GM12878 (cell line): ENCODE data around the gene ERFL. TPM values are rescaled to one million over a fixed set of nuclear protein-coding genes. Genes with fewer than 3 reads are reported as not detected.

Experiments used
- ATAC-seq: fragments of 200-7000 bp; cut with Tn5 transposase; 3 replicates; pipeline ENCODE4 v1.9.1; 2020; ENCODE audit warnings: mild to moderate bottlenecking, moderate library complexity
- BruUV-seq: library from RNA; stranded (reverse); fragments of 400-500 nt; replicated peaks from 2 replicates; lab custom pipeline; 2021; lab: Mats Ljungman, UMichigan
- CTCF ChIA-PET: fragments of 300-600 bp; sonication (Branson Sonifier 250); formaldehyde crosslinking; extraction: SDS; loops from one replicate; lab custom pipeline; 2021; ENCODE audit warnings: inconsistent platforms; lab: Yijun Ruan, JAX
- POLR2A ChIA-PET: fragments of 350-600 bp; formaldehyde crosslinking; extraction: SDS; loops from one replicate; lab custom pipeline; 2021; ENCODE audit warnings: inconsistent platforms; lab: Charles Lee
- RAD21 ChIA-PET: fragments of 300-600 bp; sonication (Branson Sonifier 250); formaldehyde crosslinking; loops from one replicate; lab custom pipeline; 2023; ENCODE audit warnings: antibody characterized with exemption; ENCODE audit not compliant: unreplicated experiment; lab: Charles Lee
- SMC1A ChIA-PET: fragments of 300-600 bp; sonication (Branson Sonifier 250); formaldehyde crosslinking; loops from one replicate; lab custom pipeline; 2023; ENCODE audit not compliant: unreplicated experiment, uncharacterized antibody; lab: Charles Lee
- DNase-seq: peaks from one replicate; pipeline ENCODE4 v3.0.0-alpha.2; 2011; ENCODE audit warnings: low read depth, low spot score
- FAIRE-seq: peaks from 3 replicates; lab custom pipeline; 2011; peaks lifted over from hg19 to GRCh38; lab: Jason Lieb, UNC
- H2AFZ ChIP-seq: 2 replicates; pipeline ENCODE4 v1.6.0; 2011; ENCODE audit warnings: low read depth, low read length, control low read depth; ENCODE audit not compliant: control insufficient read depth
- H3K27ac ChIP-seq: 2 replicates; pipeline ENCODE4 v1.5.1; 2011; ENCODE audit warnings: control low read depth; ENCODE audit not compliant: control insufficient read depth, insufficient read depth
- H3K27me3 ChIP-seq, 2 experiments: replicated peaks in 1 of 2; 2 replicates each; pipeline versions ENCODE4 v1.6.0 to v1.6.1; 2011; ENCODE audit warnings: low read length in 1 of 2; ENCODE audit not compliant: control insufficient read depth in 2 of 2, insufficient read depth in 2 of 2
- H3K36me3 ChIP-seq, 2 experiments: 2 replicates each; pipeline ENCODE4 v1.5.1; 2011; ENCODE audit warnings: low read length in 1 of 2; ENCODE audit not compliant: control insufficient read depth in 2 of 2, insufficient read depth in 2 of 2
- H3K4me1 ChIP-seq: 2 replicates; pipeline ENCODE4 v1.6.1; 2011; ENCODE audit warnings: mild to moderate bottlenecking, low read length, moderate library complexity, mixed read lengths; ENCODE audit not compliant: control insufficient read depth, insufficient read depth
- H3K4me2 ChIP-seq: 2 replicates; pipeline ENCODE4 v1.6.0; 2011; ENCODE audit warnings: control low read depth; ENCODE audit not compliant: control insufficient read depth, insufficient read depth
- H3K4me3 ChIP-seq: fragments of 200-600 bp; sonication (generic); 2 replicates; pipeline ENCODE4 v1.5.1; 2016
- H3K79me2 ChIP-seq: 2 replicates; pipeline ENCODE4 v1.6.0; 2011; ENCODE audit warnings: low read length; ENCODE audit not compliant: control insufficient read depth, insufficient read depth
- H3K9ac ChIP-seq: 2 replicates; pipeline ENCODE4 v1.8.0; 2011; ENCODE audit warnings: low read length, control low read depth, mixed read lengths; ENCODE audit not compliant: control insufficient read depth, insufficient read depth
- H3K9me3 ChIP-seq: replicated peaks from 3 replicates; pipeline ENCODE4 v1.5.1; 2011; ENCODE audit warnings: mild to moderate bottlenecking, low read length; ENCODE audit not compliant: control insufficient read depth, insufficient read depth
- H4K20me1 ChIP-seq: 2 replicates; pipeline ENCODE4 v1.6.0; 2011; ENCODE audit not compliant: control insufficient read depth, insufficient read depth
- EZH2 ChIP-seq: IDR thresholded peaks from 2 replicates; pipeline ENCODE4 v1.6.1; 2012; ENCODE audit warnings: low read depth, mild to moderate bottlenecking, control low read depth, inconsistent platforms, low read length, borderline replicate concordance; ENCODE audit not compliant: control insufficient read depth
- IRF5 ChIP-seq: fragments of 450-650 bp; IDR thresholded peaks from 2 replicates; pipeline ENCODE4 v1.6.1; 2017; ENCODE audit warnings: borderline replicate concordance
- TCF12 ChIP-seq: IDR thresholded peaks from 2 replicates; pipeline ENCODE4 v1.6.1; 2011; ENCODE audit warnings: low read depth, mild to moderate bottlenecking, low read length
- TCF3 ChIP-seq: IDR thresholded peaks from 2 replicates; pipeline ENCODE4 v1.6.1; 2012; ENCODE audit warnings: low read depth, mild to moderate bottlenecking, low read length, borderline replicate concordance; ENCODE audit not compliant: insufficient read depth
- WGBS: methylation state at CpG from one replicate; pipeline ENCODE4 v1.1.6; 2016; ENCODE audit warnings: low lambda C conversion rate; ENCODE audit not compliant: insufficient replicate concordance, insufficient coverage; ENCODE audit errors: missing lambda C conversion rate; 5-methylcytosine and 5-hydroxymethylcytosine counted together
- in situ Hi-C: fragments of 300-500 bp; cut with MboI; formaldehyde crosslinking; loops from 9 replicates; pipeline ENCODE4 v1.14.3; 2018; ENCODE audit warnings: mixed read lengths
- intact Hi-C: fragments of 100-400 bp; cut with micrococcal nuclease; formaldehyde crosslinking; loops from one replicate; pipeline ENCODE4 v1.14.2; 2022; ENCODE audit not compliant: unreplicated experiment
- polyA plus RNA-seq, 11 experiments: library from polyadenylated mRNA; depleted of rRNA in 4 of 11; unstranded in 6 of 11; stranded (reverse) in 5 of 11; fragments of >200 nt; fragmentation: Nextera tagmentation in 4 of 11; fragmentation: Illumina TruSeq in 1 of 11; extraction: Ambion mirVana in 4 of 11; extraction: Trizol in 1 of 11; gene quantifications; 1 replicate in 1 of 11; 2 replicates in 10 of 11; pipeline versions ENCODE4 v1.2.1 to v1.2.3, GENCODE V29; 2011 to 2016; ENCODE audit warnings: inconsistent platforms in 2 of 11, missing spikeins in 2 of 11, low read depth in 1 of 11
- total RNA-seq, 4 experiments: library from RNA; depleted of rRNA in 3 of 4; stranded (reverse); fragments of >200 nt in 3 of 4; fragmentation: Illumina TruSeq in 1 of 4; extraction: Trizol in 1 of 4; gene quantifications; 2 replicates each; pipeline versions ENCODE4 v1.2.1 to v1.2.3, GENCODE V29; 2013 to 2021
- TF ChIP-seq, protein P1 (sequence below): fragments of 450-650 bp; IDR thresholded peaks from 2 replicates; pipeline ENCODE4 v1.6.1; 2016; ENCODE audit warnings: mild to moderate bottlenecking

ERFL gene
- total and polyA plus RNA-seq, 10 of the 15 experiments (the other 5 are each of a cell fraction or from before 2014, with no cell fraction given) = 0.04 to 0.10 (median 0.05) TPM; not detected in 7

- ATAC-seq = no peak
- CTCF ChIA-PET = interaction anchor here (0.6 to 10.0 kb wide), 8 partner anchors 13 to 151 kb away, joined by 3 to 98 read pairs (median 15); partner anchors contain the start of genes CD79A, RABAC1 and RPS19
- Histone ChIP-seq H3K4me2 (peak overlapping the region; percentile 76), H3K36me3 (no peaks in the 10 kb centered on the region), H3K27me3 (no peaks in the 10 kb centered on the region; a peak in 1 of 4 replicates), H2AFZ (no peak overlapping the region), H3K4me3 (no peak overlapping the region; the same call in 1 of the 2 replicates), H3K9ac (peak overlapping the region; percentile 62), H3K79me2 (no peaks in the 10 kb centered on the region), H3K9me3 (no peaks in the 10 kb centered on the region; the same call in 2 of the 3 replicates), H4K20me1 (no peaks in the 10 kb centered on the region), H3K4me1 (peaks cover 47% of the 10 kb centered on the region), H3K27ac (peak overlapping the region; percentile 85)
- POLR2A ChIA-PET = interaction anchor here (0.7 to 3.1 kb wide), 7 partner anchors 14 to 84 kb away, joined by 4 to 17 read pairs (median 14); partner anchors contain the start of genes CD79A, RABAC1 and RPS19
- DNase-seq = no peak
- intact Hi-C loops = loop anchor here (2.0 kb wide), 2 partner anchors 60 to 68 kb away; partner anchors contain the start of gene CD79A
- in situ Hi-C loops = loop anchor here (25.0 kb wide), 1 partner anchor 1818 kb away; the partner anchor contains the start of gene SMG9
- FAIRE-seq = no peak
- SMC1A ChIA-PET = interaction anchor here (0.8 to 3.3 kb wide), 6 partner anchors 9 to 84 kb away, joined by 3 to 57 read pairs (median 8); partner anchors contain the start of genes CD79A and RPS19
- 26% methylated on average over 2 of the region's 2 CpGs for WGBS
- TF ChIP-seq, protein P1, sequence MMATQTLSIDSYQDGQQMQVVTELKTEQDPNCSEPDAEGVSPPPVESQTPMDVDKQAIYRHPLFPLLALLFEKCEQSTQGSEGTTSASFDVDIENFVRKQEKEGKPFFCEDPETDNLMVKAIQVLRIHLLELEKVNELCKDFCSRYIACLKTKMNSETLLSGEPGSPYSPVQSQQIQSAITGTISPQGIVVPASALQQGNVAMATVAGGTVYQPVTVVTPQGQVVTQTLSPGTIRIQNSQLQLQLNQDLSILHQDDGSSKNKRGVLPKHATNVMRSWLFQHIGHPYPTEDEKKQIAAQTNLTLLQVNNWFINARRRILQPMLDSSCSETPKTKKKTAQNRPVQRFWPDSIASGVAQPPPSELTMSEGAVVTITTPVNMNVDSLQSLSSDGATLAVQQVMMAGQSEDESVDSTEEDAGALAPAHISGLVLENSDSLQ = peak; percentile 64; the same call in 1 of the 2 replicates
- TF ChIP-seq TCF3 (peak; percentile 65; the same call in 1 of the 2 replicates), EZH2 (0 out of 2 replicates have a peak, but pooled peaks have one; percentile 49), TCF12 (peak; percentile 91), IRF5 (no peak)
- BruUV-seq = no TSS peak
- RAD21 ChIA-PET = interaction anchor here (1.0 to 2.9 kb wide), 7 partner anchors 13 to 170 kb away, joined by 5 to 28 read pairs (median 15); partner anchors contain the start of genes CD79A and RPS19
These were observed 16.1 kb upstream of the ERFL start for GRCh38 chr19:41944336-41944735.
